RPMI7951 (cell line): ENCODE results near the gene ODAD3. TPM values are rescaled to one million over a fixed set of nuclear protein-coding genes. Genes with fewer than 3 reads are reported as not detected.
A peak's percentile ranks its signal among the peaks of the same experiment; 100 is the strongest.
"Not testable (repeated sequence)": the region's sequence is repeated elsewhere in the genome, so short reads cannot be mapped to it uniquely, and the experiment has no call there.

ENCODE experiments used
- DNase-seq: peaks from one replicate; pipeline ENCODE4 v3.0.0-alpha.2; 2012; ENCODE audit warnings: low read depth
- total RNA-seq: library from RNA; depleted of rRNA; stranded (reverse); fragments of >200 nt; shearing (Covaris generic); gene quantifications from 2 replicates; pipeline ENCODE4 v1.2.3, GENCODE V29; 2014; rRNA removed

Gene ODAD3
- total RNA-seq = 2.3 and 3.1 TPM in 2 replicates

DNA sequence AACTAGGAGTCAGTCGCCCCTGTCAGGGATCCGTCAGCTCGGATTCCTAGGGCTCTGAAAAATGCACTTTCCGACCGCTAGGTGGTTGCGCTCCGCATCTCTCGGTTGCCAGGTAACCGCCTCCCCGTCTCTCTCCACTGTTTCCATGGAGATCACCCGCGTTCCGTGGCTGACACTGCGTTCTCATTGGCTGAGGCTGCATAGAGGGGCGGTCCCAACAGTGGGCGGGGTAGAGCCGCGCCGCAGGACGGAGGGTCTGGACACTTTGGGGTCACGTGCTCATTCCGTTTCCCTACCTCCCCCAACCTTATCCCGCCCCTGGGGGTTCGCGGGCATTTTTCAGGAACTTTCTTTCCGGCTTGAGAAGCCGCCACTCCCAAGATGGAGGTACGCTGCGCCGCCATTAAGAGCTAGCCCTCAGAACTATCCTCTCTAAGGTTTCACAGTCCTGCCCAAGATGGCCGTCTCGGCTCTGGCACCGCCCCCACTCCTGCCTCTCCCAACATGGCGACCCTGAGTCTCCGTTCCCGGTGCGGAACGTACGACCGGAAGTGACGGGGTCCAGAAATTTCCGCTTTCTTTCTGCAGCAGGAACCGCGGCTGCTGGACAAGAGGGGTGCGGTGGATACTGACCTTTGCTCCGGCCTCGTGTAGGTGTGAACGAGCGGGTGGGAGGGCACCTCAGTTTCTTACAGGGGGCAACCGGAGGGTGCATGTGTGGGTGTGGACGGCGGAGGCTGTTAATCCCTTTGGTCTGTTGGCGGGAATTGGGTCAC lies at the start of gene ODAD3, which contains the start of gene PRKCSH:
Gene ODAD3 (minus strand): TSS at position 65 of the 776 bp plus-strand sequence. CDS start 105 bp downstream, outside the sequence.
Gene PRKCSH (plus strand): TSS at position 579 of the 776 bp plus-strand sequence. CDS start 483 bp downstream, outside the sequence.
- DNase-seq = peak; percentile 100

DNA sequence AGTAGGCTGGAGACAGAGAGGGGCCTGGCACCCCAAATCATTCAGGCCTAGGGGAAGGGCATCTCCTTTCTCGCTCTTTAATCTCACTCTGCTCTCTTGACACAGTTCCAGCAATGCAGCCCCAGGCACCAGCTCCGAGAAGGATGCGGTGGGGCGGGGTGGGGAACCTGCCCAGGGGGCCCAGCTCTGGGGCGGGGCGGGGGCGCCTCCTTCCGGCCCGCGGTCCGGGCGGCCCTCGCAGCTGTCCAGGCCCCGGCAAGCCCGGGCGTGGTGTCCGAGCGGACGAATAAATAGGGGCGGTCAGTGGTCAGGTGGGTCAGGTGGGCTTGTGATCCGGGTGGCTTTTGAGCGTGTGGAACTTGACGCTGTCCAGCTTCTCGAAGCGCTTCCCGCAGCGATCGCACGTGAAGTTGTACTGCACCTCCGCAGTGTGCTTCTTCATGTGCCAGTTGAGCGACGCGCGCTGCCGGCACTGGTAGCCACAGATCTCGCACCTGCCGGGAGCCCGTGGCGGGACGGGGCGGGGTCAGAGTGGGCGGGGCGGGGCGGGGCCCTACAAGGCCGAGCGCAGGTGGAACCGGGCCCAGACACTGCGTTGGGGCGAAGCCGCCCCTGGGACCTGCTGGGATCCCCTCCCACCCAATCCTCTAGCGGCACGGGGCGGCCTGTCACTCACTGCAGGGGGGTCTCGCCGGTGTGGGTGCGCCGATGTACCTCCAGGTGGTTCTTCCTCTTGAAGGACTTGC lies 48.6 kb upstream of the ODAD3 start:
- DNase-seq = no peak

DNA sequence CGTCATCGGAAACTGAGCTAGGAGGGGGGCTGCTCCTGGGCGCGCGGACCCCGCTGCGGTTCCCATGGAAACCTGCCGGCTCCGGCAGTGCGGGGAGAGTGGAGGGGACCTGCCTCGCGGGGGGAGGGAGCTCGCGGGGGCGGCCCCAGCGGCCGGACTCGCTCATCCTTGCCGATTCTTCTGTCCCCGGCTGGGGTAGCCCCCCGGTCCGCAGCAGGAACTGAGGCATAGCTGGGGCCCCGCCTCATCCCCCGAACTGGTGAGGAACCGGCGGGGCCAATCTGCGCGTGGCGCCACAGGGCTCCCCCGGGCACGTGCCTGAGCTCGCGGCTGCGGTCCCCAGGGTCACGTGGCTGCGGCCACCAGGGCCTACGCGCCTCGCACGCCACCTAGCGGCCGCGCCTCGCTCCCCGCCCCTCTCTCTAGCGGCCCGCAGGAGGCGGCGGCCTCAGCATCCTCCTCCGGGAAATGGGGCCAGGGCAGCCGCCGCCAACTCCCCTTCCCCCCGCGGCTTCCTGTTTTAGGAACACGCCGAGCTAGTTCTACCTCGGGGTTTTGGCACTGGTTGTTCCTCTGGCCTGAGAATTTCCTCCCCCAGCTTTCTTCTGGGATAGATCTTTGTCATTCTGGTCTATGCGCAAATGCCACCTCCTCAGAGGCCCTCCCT lies 47.6 kb upstream of the ODAD3 start:
- peak; percentile 74 for DNase-seq

DNA sequence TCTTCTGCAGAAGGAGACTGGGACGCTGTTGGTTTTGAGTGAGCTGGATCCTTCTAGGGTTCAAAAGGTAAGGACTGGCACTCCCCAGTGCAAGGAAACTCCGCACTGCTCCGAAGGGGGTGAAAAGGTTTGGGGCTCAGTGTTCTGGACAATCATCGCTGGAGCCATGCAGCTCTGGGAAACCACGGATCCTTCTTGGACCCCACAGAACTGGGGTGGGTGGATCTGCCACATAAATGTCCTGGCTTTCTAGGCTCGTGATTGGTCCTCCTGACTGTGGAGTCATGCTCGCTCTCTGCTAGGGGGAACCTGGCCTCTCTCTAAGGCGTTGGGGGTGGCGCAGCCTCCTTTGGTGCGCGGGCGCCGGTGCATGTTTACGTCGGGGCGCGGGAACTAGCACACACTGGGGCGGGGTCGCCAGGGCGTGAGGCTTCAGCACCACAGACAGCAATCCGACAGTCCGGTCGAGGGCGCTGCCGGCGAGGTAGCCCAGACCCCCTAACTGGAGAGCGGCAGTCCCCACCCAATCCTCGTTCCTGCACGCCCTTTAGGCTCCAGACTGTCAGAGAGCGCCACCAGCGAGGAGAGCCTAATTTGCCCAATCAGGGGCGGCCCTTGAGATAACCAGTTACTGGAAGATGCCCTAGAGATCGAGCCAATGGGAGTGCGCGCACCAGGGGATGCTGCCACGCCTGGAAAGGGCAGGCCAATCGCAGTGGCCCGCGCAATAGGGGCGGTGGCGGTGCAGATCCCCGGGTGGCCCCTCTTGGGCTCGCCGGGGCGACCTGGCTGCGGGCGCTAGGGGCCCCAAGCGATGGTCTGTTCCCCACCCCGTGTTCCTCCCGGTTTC lies 46.8 kb upstream of the ODAD3 start:
- peak; percentile 88 for DNase-seq

DNA sequence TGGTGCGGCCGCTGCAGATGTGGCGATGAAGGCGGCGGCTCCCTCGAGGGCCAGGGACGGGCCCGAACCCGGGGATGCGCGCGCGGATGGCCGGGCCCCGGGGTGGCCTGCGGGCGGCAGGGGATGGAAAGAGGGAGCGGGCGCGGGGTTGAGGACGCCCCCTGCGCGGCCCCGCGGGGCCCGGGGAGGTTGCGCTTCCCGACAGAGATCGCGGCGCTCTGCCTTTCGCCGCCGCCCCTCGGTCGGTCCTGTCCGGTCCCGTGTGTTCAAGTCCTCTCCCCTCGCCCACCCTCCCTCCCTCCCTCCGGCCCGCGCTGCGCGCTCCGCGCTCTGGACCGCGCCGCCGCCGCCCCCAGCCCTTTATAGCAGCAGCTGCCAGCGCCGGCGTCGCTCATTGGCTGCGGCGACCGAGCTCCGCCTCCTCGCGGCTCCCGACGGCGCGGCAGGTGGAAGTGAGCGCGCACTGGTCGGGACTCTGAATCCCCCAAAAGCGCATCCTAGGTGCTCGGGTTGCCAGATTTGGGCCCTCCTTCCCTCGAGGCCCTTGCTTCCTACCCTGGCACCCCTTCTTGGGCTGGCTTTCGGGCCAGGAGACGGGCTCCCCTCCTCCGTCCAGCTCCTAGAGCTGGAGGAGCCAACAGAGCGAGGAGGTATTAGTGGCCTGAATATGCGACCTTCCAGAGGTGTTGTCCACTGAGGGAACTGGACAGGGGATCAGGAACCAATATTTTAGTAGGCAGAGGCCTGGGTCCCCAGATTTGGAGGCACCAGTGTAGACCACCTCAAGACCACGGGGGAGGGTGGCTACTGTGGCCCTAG lies 46.0 kb upstream of the ODAD3 start, which contains the start of gene ELAVL3:
Gene ELAVL3 (minus strand): TSS at position 332 of the 819 bp plus-strand sequence. CDS start 438 bp downstream, outside the sequence.
- no peak for DNase-seq

DNA sequence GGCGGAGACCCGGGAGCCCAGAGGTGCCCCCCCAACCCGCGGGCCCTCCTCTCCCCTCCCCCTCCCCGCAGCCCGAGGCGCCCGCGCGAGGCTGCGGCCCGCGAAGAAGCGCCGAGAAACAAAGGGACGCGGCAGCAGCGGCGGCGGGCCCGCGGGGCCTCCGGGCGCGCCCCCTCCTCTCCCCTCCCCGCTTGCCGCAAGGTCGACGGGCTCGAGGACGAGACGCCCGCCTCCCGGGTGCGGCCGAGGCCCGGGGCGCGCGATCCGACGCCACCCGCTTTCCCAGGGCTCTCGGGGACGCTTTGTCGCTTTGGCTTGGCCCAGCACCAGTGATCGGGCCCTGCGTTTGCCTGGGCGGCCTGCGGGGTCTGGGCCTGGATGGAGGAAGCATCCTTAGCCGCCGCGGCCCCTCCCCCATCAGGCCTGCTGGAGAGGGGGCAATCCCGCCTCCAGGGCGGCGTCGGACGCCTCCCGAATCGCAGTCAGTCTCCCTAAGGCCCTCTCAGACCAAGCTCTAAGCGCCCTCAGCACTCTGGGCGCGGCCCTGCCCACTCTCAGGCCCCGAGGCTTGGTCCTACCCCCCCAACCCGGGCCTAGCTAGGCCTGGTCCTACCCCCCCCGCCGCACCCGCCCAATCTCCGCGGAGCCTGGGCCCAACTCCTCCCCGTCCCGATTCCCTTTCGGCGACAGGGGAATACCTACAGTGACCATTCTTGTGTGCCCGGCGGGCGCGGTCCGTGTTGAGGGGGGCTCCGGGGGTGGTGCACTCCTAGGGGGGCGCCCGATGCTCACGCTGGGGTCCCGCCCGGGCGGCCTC lies 45.2 kb upstream of the ODAD3 start:
- no peak for DNase-seq

DNA sequence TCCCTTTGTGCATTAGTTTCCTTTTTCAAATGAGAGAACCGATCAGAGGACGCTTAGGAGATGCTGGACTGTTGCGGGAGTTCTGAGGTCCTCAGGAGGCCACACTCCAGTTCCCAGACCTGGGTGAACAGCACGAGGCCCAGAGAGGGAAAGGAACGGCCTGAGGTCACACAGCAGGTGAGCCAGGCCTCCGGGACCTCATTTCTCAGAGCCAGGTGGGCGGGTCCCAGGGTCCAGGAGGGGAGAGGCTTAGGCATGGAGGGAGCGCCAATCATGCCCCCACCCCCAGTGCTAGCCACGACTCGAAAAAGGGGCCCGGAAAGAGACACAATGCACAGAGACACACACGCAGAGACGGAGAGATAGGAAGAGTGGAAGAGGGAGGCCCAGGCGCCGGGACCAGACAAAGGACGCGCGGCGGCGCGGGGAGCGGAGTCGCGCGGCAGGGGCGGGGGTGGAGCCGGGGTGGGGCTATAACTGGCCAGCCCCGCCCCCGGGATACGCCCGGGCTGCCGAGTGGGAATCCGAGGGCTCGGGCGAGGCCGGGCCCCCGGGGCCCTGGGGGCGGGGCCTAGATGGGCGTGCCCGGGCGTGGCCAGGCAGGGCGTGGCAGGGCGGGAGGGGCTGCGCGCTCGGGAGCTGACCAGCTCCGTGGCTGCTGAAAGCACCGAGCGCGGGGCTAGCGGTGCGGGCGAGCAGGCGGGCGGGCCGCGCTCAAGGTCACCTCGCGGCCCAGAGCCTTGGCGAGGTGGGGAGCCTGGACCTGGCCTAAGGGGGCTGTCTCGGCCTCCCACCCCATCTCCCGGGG lies 44.4 kb upstream of the ODAD3 start:
- peak; percentile 54 for DNase-seq

DNA sequence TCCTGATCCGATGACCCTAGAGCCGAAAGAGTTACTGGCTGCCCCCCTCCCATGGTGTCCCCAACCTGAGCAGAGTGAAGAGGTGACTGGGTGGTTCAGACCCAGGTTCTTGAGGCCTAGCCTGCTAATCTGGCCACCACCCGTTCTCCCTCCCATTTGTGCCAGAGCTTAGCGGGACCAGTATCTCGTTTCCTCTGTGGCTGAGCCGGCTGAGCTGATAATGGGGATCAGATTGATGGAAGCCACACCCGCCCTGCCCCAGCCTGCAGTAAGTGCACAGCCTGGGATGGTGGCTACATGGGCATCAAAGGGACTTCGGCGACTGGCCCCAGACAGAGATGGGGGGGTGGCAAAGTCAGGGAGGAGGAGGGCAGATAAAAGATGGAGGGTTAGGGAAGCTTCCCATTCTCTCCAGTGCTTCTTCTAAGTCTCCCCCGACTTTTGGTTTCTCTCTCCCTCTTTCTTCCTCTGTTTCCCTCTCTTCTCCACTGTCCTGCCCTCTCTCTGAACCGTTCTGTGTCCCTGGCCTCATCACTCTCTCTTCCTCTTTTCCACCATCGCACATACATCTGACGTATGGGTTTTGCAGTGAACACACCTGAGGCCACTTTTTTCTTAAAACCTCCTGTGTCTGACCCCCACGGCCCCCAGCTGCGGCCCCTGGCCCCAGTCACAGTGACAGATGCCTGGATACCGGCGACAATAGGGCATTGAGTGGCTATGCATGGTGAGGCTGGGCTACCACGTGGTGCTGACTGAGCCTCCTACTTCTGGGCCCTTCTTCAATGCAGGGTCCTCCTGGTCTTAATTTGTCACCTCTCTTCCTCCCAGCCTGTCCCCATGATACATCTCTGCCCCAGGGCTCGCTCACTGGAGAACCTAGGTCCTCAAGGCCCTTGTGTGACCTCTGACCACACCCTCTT lies 43.5 kb upstream of the ODAD3 start:
- no peak for DNase-seq

DNA sequence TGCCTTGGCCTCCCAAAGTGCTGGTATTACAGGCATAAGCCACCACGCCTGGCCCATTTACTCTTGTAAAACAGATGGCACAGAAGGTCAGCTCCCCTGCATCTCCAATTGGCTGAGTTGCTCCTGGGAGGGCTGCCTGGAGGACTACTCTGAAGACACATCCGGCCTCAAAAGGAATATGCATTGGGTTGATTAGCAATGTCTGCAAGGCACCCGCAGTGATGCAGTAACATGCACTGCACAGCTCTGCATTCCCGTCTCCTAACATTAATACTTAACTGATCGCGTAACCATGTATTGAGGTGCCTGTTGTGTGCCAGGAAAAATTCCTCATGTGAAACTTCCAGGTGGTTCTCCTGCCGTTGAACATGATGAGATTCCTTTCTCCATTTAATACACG lies 40.9 kb upstream of the ODAD3 start:
- no peak for DNase-seq

DNA sequence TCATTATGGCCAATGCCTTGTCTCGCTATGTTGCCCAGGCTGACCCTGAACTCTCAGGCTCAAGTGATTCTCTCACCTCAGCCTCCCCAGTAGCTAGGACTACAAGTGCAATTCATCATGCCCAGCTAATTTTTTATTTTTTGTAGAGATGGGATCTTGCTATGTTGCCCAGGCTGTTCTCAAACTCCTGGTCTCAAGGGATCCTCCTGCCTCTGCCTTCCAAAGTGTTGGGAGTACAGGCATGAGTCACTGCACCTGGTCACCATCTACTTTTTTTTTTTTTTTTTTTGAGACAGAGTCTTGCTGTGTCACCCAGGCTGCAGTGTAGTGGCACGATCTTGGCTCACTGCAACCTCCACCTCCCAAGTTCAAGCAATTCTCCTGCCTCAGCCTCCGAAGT lies 40.4 kb upstream of the ODAD3 start:
- DNase-seq = not testable (repeated sequence)

DNA sequence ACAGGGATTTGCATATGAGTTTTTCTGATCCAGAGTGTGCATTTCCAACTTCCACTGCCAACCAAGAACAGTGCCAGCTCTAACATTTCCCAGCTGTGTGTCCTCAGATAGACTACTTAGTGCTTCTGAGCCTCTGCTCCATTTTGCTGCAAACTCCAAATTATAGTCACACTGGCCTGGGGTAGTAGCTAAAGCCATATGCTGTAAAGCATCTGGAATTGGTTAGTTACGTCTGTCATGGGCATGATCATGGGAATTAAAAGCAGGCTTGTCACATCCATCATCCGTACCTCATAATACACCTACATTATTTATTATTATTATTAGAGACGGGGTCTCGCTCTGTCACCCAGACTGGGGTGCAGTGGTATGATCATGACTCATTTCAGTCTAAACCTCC lies 38.8 kb upstream of the ODAD3 start:
- no peak for DNase-seq

DNA sequence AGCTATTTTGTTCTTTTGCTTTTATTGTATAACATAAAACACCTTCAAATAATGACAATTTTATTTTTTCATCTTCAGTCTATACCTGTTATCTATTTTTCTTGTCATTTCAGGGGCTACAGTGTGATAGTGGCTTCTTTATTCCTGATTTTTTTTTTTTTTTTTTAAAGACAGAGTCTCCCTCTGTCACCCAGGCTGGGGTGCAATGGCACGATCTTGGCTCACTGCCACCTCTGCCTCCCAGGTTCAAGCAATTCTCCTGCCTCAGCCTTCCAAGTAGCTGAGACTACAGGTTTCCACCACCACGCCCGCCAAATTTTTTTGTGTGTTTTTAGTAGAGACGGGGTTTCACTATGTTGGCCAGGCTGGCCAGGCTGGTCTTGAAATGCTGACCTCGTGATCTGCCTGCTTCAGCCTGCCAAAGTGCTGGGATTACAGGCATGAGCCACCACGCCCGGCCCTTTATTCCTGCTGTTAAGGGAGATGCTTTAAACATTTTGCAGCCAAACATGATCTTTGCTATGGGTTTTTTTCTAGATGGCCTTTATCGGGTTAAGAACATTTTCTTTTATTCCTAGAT lies 33.4 kb upstream of the ODAD3 start:
- DNase-seq = not testable (repeated sequence)

DNA sequence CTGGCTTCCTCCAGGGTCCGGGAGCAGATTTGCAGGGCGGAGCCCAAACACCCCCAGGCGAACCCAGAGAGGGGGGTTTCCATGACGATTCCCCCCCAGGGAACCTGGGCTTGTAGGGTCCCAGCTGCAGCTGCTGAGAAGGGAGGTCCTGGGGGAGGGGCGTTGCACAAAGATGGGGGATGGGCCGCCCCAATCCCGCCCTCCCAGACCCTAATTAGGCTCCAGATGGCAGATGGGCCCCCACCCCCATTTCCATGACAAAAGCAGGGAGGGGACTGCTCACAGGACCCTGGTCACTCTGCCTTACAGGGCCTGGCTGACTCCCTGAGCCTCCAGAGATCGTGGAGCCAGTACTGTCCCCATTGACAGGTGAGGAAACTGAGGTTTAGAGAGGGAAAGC lies 30.7 kb upstream of the ODAD3 start:
- DNase-seq = no peak

DNA sequence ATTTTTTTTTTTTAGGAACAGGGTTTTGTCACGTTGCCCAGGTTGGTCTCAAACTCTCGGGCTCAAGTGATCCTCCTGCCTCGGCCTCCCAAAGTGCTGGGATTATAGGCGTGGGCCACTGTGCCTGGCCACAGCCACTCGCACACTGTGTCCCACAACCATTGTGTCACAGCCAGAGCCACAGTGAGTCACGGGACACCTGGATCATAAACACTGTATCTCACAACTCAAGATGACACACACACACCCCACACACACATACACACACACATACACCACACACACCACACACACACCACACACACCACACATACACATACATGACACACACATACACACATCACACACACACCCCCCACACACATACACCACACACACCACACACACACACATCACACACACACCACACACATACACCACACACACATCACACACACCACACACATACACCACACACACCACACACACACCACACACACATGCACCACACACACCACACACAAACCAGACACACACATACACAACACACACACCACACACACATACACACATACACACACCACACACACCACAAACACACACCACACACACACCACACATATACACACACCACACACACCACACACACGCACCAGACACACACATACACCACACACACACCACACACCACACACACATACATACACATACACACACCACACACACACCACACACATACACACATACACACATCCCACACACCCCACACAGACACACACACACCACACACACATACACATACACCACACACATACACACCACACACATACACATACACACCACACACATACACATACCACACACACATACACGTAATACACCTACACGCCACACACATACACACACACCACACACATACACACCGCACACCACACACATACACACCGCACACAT lies 29.7 kb upstream of the ODAD3 start:
- DNase-seq = no peak

DNA sequence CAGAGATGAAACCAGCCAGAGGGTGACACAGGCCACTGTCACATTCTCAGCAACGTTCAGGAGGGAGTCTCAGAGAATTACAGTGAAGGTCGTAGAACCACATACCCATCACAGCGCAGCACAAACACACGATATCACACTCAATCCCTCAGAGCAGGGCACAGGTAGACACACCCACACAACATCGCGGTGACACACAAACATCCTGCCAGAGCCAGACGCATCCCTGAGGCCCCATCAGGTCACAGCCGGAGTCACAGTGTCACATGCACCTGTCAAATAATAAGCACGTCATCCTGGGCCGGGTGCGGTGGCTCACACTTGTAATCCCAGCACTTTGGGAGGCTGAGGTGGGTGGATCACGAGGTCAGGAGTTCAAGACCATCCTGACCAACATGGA lies 28.5 kb upstream of the ODAD3 start:
- DNase-seq = no peak

DNA sequence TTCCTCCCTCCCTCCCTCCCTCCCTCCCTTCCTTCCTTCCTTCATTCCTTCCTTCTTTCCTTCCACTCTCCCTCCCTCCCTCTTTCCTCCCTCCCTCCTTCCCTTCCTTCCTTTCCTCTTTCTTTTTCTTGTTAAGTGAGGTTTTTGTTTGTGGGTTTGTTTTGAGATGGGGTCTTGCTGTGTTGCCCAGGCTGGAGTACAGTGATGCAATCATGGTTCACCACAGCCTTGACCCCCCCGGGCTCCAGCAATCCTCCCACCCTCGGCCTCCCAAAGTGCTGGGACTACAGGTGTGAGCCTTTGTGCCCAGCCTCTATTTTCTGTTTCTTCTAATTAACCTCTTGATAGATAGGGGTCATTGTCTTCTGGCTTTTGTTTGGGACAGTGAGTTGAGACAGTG lies 26.5 kb upstream of the ODAD3 start:
- DNase-seq = no peak
